Peyer's patch (tissue), 4 donors: ENCODE measurements around the gene FRMD1. TPM values are rescaled to one million over a fixed set of nuclear protein-coding genes. Genes with fewer than 3 reads are reported as not detected.
A peak's percentile ranks its signal among the peaks of the same experiment; 100 is the strongest.

Source experiments
- DNase-seq, 3 donors: peaks; one replicate each; pipeline ENCODE4 v3.0.0-alpha.2; 2017 to 2019
- H3K27ac ChIP-seq, 4 donors: fragments of 200-600 bp; sonication (generic); one replicate each; pipeline ENCODE4 v1.5.1; 2016 to 2019
- H3K27me3 ChIP-seq, 2 donors: fragments of 200-600 bp; sonication (generic); one replicate each; pipeline ENCODE4 v1.5.1; 2019
- H3K36me3 ChIP-seq, 3 donors: fragments of 200-600 bp; sonication (generic); one replicate each; pipeline ENCODE4 v1.5.1; 2016 to 2019
- H3K4me1 ChIP-seq, 4 donors: fragments of 200-600 bp; sonication (generic); one replicate each; pipeline ENCODE4 v1.5.1; 2016 to 2019
- H3K4me3 ChIP-seq, 4 donors: fragments of 200-600 bp; sonication (generic); 1 replicate in 3 of 4; 2 replicates in 1 of 4; pipeline ENCODE4 v1.5.1; 2016 to 2019; ENCODE audit warnings: mild to moderate bottlenecking in 1 of 4
- H3K9me3 ChIP-seq, 4 donors: fragments of 200-600 bp; sonication (generic); one replicate each; pipeline ENCODE4 v1.5.1; 2016 to 2019; ENCODE audit warnings: mild to moderate bottlenecking in 1 of 4
- POLR2A ChIP-seq, 2 donors: fragments of 450-650 bp; IDR thresholded peaks; one replicate each; pipeline ENCODE4 v1.5.1; 2017; ENCODE audit warnings: antibody characterized with exemption in 2 of 2, mild to moderate bottlenecking in 2 of 2, moderate library complexity in 2 of 2
- total RNA-seq, 4 donors: library from RNA; depleted of rRNA; stranded (reverse); fragments of >200 nt; gene quantifications; one replicate each; pipeline ENCODE4 v1.1.0, GENCODE V29; 2016
- TF ChIP-seq, protein P1 (sequence below), 6 experiments: fragments of 450-650 bp in 4 of 6; fragments of 200-600 bp in 2 of 6; sonication (generic) in 1 of 6; IDR thresholded peaks; one replicate each; pipeline ENCODE4 v1.5.1; 2017 to 2019; ENCODE audit warnings: antibody characterized with exemption in 6 of 6, mild to moderate bottlenecking in 3 of 6, moderate library complexity in 1 of 6

FRMD1 gene
- total RNA-seq, 4 donors from 2014 or later: 1.7 to 28.7 (median 15.7) TPM

DNA sequence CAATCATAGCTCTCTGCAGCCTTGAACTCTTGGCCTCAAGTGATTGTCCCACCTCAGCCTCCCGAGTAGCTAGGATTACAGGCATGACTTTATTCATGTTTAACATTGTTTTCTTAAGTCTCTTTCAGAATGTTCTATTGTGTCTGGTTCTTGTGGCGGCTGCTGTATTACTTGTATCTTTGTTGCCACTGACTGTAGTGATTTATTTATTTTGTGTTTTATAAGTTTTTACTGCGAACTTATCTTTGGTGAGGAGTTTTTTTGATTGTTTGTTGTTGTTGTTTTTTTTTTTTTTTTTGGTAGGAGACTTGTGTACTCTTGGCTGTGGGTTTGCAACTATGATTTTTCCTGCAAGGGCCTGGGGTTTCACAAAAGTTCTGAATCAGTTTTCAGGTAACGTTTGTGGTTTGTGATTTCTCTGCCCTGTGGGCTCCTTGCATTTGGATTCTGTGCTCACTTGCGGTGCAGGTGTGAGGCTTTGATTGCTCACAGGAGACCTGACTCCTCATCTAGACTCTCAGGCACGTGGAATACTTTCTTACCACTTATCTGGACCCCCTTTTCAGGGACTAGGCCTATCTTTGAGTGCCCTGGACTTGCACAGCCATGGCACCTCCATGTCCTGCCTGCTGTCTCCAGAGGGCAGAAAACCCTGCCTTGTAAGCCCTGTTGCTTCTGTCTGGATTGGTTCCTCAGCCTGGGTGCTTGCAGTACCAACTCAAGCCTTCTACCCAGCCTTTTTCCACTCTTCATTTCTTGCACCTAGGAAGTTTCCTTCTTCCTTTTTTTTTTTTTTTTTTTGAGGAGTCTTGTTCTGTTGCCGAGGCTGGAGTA lies 56.3 kb downstream of the FRMD1 start:
- H3K36me3 ChIP-seq: no peaks in the 10 kb centered on the region
- no peak overlapping the region for H3K4me3 ChIP-seq
- no peaks in the 10 kb centered on the region for H3K27me3 ChIP-seq
- no peak for TF ChIP-seq POLR2A (IDR thresholded peaks at IDR 0.05)
- TF ChIP-seq, protein P1, sequence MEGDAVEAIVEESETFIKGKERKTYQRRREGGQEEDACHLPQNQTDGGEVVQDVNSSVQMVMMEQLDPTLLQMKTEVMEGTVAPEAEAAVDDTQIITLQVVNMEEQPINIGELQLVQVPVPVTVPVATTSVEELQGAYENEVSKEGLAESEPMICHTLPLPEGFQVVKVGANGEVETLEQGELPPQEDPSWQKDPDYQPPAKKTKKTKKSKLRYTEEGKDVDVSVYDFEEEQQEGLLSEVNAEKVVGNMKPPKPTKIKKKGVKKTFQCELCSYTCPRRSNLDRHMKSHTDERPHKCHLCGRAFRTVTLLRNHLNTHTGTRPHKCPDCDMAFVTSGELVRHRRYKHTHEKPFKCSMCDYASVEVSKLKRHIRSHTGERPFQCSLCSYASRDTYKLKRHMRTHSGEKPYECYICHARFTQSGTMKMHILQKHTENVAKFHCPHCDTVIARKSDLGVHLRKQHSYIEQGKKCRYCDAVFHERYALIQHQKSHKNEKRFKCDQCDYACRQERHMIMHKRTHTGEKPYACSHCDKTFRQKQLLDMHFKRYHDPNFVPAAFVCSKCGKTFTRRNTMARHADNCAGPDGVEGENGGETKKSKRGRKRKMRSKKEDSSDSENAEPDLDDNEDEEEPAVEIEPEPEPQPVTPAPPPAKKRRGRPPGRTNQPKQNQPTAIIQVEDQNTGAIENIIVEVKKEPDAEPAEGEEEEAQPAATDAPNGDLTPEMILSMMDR (IDR thresholded peaks at IDR 0.05): no peak
- no peaks in the 10 kb centered on the region for H3K4me1 ChIP-seq
- DNase-seq: no peak
- no peaks in the 10 kb centered on the region for H3K9me3 ChIP-seq
- no peak overlapping the region for H3K27ac ChIP-seq

DNA sequence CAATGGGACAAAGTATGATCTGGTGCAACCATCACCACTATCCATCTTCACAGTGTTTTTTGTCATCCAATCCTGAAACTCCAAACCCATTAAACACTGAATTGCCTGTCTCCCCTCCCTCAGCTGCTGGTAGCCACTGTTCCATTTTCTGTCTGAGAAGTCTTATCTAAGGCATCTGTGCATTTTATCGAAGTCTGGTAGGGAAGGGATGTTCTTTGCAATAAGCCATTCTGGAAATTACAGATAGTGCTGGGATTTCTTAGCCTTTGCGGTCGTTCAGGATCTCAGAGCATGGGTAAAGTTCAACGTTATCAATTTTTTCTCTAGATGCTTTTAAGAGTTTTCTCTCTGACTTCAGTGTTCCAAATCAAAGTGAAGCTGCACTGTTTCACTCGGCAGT lies 57.4 kb downstream of the FRMD1 start:
- H3K4me3 ChIP-seq: no peak overlapping the region
- no peaks in the 10 kb centered on the region for H3K4me1 ChIP-seq
- TF ChIP-seq POLR2A (IDR thresholded peaks at IDR 0.05): no peak
- TF ChIP-seq, protein P1 (IDR thresholded peaks at IDR 0.05): no peak
- H3K27ac ChIP-seq: no peak overlapping the region
- H3K36me3 ChIP-seq: no peaks in the 10 kb centered on the region
- DNase-seq: no peak
- no peaks in the 10 kb centered on the region for H3K9me3 ChIP-seq
- H3K27me3 ChIP-seq: no peaks in the 10 kb centered on the region

DNA sequence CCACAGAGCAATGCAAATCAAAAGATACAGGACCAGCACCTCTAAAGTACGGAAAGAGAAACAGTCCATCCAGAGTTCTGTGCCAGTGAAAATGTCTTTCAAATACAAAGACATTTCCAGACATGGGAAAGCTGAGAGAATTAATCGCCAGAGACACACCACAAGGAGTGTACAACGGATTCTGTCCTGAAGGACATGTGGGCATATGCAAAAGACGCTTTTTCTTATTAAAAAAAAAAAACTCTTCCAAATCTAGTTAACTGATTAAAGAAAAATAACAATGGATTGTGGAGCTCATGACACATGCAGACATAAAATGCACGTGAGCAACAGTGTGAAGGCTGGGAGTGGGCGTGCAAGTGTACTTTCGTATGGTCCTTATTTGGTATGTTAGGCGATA lies 58.8 kb downstream of the FRMD1 start:
- TF ChIP-seq, protein P1 (IDR thresholded peaks at IDR 0.05): no peak
- no peak for TF ChIP-seq POLR2A (IDR thresholded peaks at IDR 0.05)

DNA sequence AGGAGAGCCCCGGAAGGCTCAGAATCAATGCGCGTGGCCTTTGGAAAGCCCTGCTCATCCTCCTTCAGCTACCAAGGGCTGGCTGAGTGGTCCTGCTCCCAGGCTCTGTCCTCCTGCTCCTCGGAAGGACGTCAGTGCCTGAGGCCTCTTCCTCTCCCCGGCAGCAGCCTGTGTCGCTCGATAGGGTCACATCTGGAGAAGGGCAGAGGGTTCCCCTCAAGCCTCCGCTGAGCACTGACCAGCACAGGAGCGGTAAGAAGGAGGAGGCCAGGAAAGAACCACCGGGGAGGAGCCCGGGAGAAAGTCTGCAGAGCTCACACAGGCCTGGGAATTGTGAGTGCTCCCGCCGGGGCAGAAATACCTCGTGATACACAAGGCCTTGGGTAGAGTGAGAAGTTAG lies 60.3 kb downstream of the FRMD1 start:
- no peaks in the 10 kb centered on the region for H3K4me1 ChIP-seq
- H3K27me3 ChIP-seq: no peaks in the 10 kb centered on the region
- TF ChIP-seq, protein P1 (IDR thresholded peaks at IDR 0.05): no peak
- no peak for TF ChIP-seq POLR2A (IDR thresholded peaks at IDR 0.05)
- no peak overlapping the region for H3K4me3 ChIP-seq
- no peak for DNase-seq
- no peak overlapping the region for H3K27ac ChIP-seq
- no peaks in the 10 kb centered on the region for H3K36me3 ChIP-seq
- H3K9me3 ChIP-seq: no peaks in the 10 kb centered on the region

More for the DNA sequence above, 58.8 kb downstream of the FRMD1 start:
- Histone ChIP-seq H3K4me3 (no peak overlapping the region), H3K27me3 (no peaks in the 10 kb centered on the region), H3K9me3 (no peaks in the 10 kb centered on the region), H3K36me3 (no peaks in the 10 kb centered on the region), H3K27ac (no peak overlapping the region), H3K4me1 (no peaks in the 10 kb centered on the region)
- DNase-seq: no peak

DNA sequence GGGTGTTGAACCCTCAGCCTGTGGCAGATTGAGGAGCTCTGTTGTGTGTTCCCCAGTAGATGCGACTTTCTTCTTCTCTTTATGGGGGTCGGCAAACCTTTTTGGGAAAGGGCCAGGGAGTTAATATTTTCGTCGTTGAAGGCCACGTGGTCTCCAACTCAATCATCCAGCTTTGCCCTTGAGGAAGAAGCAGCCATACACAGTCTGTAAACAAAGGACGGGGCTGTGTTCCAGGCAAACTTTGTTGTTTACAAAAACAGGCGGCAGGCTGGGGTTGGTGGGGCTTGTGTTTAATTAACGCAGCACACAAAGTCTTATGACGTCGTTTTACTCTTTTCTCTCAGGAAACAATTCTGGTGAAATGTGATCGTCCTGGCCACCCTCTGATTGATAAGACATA lies 61.4 kb downstream of the FRMD1 start:
- TF ChIP-seq POLR2A (IDR thresholded peaks at IDR 0.05): no peak
- TF ChIP-seq, protein P1 (IDR thresholded peaks at IDR 0.05): no peak
- Histone ChIP-seq H3K9me3 (peaks cover 0 to 2% (median 0%) of the 10 kb centered on the region in 4 donors), H3K27ac (peak overlapping the region in 2 of 4 donors; percentile 3 to 48), H3K27me3 (no peaks in the 10 kb centered on the region), H3K4me1 (no peaks in the 10 kb centered on the region), H3K36me3 (no peaks in the 10 kb centered on the region), H3K4me3 (no peak overlapping the region)
- DNase-seq: no peak
